ENCODE data around the gene ANKLE1. TPM values are rescaled to one million over a fixed set of nuclear protein-coding genes. Genes with fewer than 3 reads are reported as not detected.

The ANKLE1 gene
- total RNA-seq, 1 experiment from 2014 or later: 0.16 TPM

- no TSS peak for BruUV-seq (replicated peaks)
- TF ChIP-seq CTCF (IDR thresholded peaks at IDR 0.05; ENCODE audit: unreplicated experiment): no peak
- ChIA-PET CTCF (interaction anchor here (0.6 to 0.7 kb wide), 3 partner anchors 20 to 472 kb away, joined by 3 to 5 read pairs (median 3); no protein-coding TSS in a partner anchor), POLR2A (interaction anchor here (0.9 to 10.5 kb wide), 3 partner anchors 14 to 68 kb away, joined by 3 to 152 read pairs (median 3); partner anchors contain the start of genes ANO8 and GTPBP3)
- DNase-seq (ENCODE audit: unreplicated experiment): no peak
- intact Hi-C loops (cut with micrococcal nuclease): no loop called here
- Mint-ChIP-seq H3K27me3 (ENCODE audit: insufficient read depth, unreplicated experiment) (no peaks in the 10 kb centered on the region), H3K4me3 (ENCODE audit: unreplicated experiment) (peak overlapping the region; percentile 57), H3K27ac (ENCODE audit: low read depth, unreplicated experiment) (peak overlapping the region; percentile 52), H3K36me3 (ENCODE audit: insufficient read depth, unreplicated experiment) (peaks cover 27% of the 10 kb centered on the region), H3K9me3 (ENCODE audit: unreplicated experiment) (no peaks in the 10 kb centered on the region), H3K4me1 (ENCODE audit: insufficient read depth, unreplicated experiment) (peaks cover 29% of the 10 kb centered on the region)
Observed at GRCh38 chr19:17312189-17313113, 30.8 kb downstream of the ANKLE1 start.

- BruUV-seq (replicated peaks): no TSS peak
Observed at GRCh38 chr19:17314007-17314593, 32.4 kb downstream of the ANKLE1 start.

GRCh38 chr19:17318966-17319365, 37.3 kb downstream of the ANKLE1 start:
- Mint-ChIP-seq H3K27me3 (ENCODE audit: insufficient read depth, unreplicated experiment) (no peaks in the 10 kb centered on the region), H3K4me3 (ENCODE audit: unreplicated experiment) (no peak overlapping the region), H3K36me3 (ENCODE audit: insufficient read depth, unreplicated experiment) (peaks cover 65% of the 10 kb centered on the region), H3K27ac (ENCODE audit: low read depth, unreplicated experiment) (no peak overlapping the region), H3K4me1 (ENCODE audit: insufficient read depth, unreplicated experiment) (no peaks in the 10 kb centered on the region), H3K9me3 (ENCODE audit: unreplicated experiment) (no peaks in the 10 kb centered on the region)
- POLR2A ChIA-PET: interaction anchor here (0.7 kb wide), 1 partner anchor 12 kb away, joined by 3 read pairs; no protein-coding TSS in a partner anchor
- DNase-seq (ENCODE audit: unreplicated experiment): no peak
- BruUV-seq (replicated peaks): no TSS peak
- CTCF ChIA-PET: no interaction called here
- TF ChIP-seq CTCF (IDR thresholded peaks at IDR 0.05; ENCODE audit: unreplicated experiment): no peak
- intact Hi-C loops (cut with micrococcal nuclease): no loop called here

More at GRCh38 chr19:17314007-17314593, 32.4 kb downstream of the ANKLE1 start:
- DNase-seq (ENCODE audit: unreplicated experiment): no peak
- CTCF ChIA-PET: interaction anchor here (0.6 kb wide), 1 partner anchor 34 kb away, joined by 3 read pairs; no protein-coding TSS in a partner anchor
- Mint-ChIP-seq H3K4me3 (ENCODE audit: unreplicated experiment) (no peak overlapping the region), H3K27ac (ENCODE audit: low read depth, unreplicated experiment) (no peak overlapping the region), H3K36me3 (ENCODE audit: insufficient read depth, unreplicated experiment) (peaks cover 37% of the 10 kb centered on the region), H3K9me3 (ENCODE audit: unreplicated experiment) (no peaks in the 10 kb centered on the region), H3K4me1 (ENCODE audit: insufficient read depth, unreplicated experiment) (peaks cover 22% of the 10 kb centered on the region), H3K27me3 (ENCODE audit: insufficient read depth, unreplicated experiment) (no peaks in the 10 kb centered on the region)
- POLR2A ChIA-PET: interaction anchor here (0.6 kb wide), 1 partner anchor 428 kb away, joined by 3 read pairs; no protein-coding TSS in a partner anchor
- intact Hi-C loops (cut with micrococcal nuclease): no loop called here
- no peak for TF ChIP-seq CTCF (IDR thresholded peaks at IDR 0.05; ENCODE audit: unreplicated experiment)

Measured in MCF 10A (cell line).